GM12878 (cell line): ENCODE data around the gene NCR2. TPM values are rescaled to one million over a fixed set of nuclear protein-coding genes. Genes with fewer than 3 reads are reported as not detected.

Experiments used
- CEBPB ChIP-seq, 2 experiments: fragments of 150-350 bp in 1 of 2; IDR thresholded peaks; 2 replicates each; pipeline ENCODE4 v1.6.1; 2012 to 2014; ENCODE audit warnings: low read depth in 2 of 2, low read length in 2 of 2, borderline replicate concordance in 1 of 2, inconsistent platforms in 1 of 2
- JUND ChIP-seq: IDR thresholded peaks from 2 replicates; pipeline ENCODE4 v1.6.1; 2012; ENCODE audit warnings: low read depth, mild to moderate bottlenecking, low read length, improper control_type of control experiment, moderate library complexity
- PAX8 ChIP-seq: fragments of 450-650 bp; IDR thresholded peaks from 2 replicates; pipeline ENCODE4 v1.6.1; 2017; ENCODE audit warnings: mild to moderate bottlenecking, moderate library complexity
- polyA plus RNA-seq, 11 experiments: library from polyadenylated mRNA; depleted of rRNA in 4 of 11; unstranded in 6 of 11; stranded (reverse) in 5 of 11; fragments of >200 nt; fragmentation: Nextera tagmentation in 4 of 11; fragmentation: Illumina TruSeq in 1 of 11; extraction: Ambion mirVana in 4 of 11; extraction: Trizol in 1 of 11; gene quantifications; 1 replicate in 1 of 11; 2 replicates in 10 of 11; pipeline versions ENCODE4 v1.2.1 to v1.2.3, GENCODE V29; 2011 to 2016; ENCODE audit warnings: inconsistent platforms in 2 of 11, missing spikeins in 2 of 11, low read depth in 1 of 11
- total RNA-seq, 4 experiments: library from RNA; depleted of rRNA in 3 of 4; stranded (reverse); fragments of >200 nt in 3 of 4; fragmentation: Illumina TruSeq in 1 of 4; extraction: Trizol in 1 of 4; gene quantifications; 2 replicates each; pipeline versions ENCODE4 v1.2.1 to v1.2.3, GENCODE V29; 2013 to 2021
- TF ChIP-seq, protein P1 (sequence below): IDR thresholded peaks from 2 replicates; pipeline ENCODE4 v1.6.1; 2012; ENCODE audit warnings: improper control_type of control experiment, low read depth, low read length; ENCODE audit not compliant: insufficient replicate concordance
- TF ChIP-seq, protein P2 (sequence below): fragments of 450-650 bp; IDR thresholded peaks from 2 replicates; pipeline ENCODE4 v1.6.1; 2017; ENCODE audit warnings: mild to moderate bottlenecking, moderate library complexity
- TF ChIP-seq, protein P3 (sequence below): IDR thresholded peaks from 2 replicates; pipeline ENCODE4 v1.6.1; 2011; ENCODE audit warnings: borderline replicate concordance, low read depth, mild to moderate bottlenecking, moderate library complexity, low read length; ENCODE audit not compliant: insufficient read depth, poor library complexity, severe bottlenecking
- TF ChIP-seq, protein P4 (sequence below): IDR thresholded peaks from 2 replicates; pipeline ENCODE4 v1.6.1; 2011; ENCODE audit warnings: borderline replicate concordance, low read depth, mild to moderate bottlenecking, moderate library complexity, mixed read lengths, low read length; ENCODE audit not compliant: insufficient read depth; ENCODE audit errors: extremely low read length
- TF ChIP-seq, protein P5 (sequence below): fragments of 450-650 bp; IDR thresholded peaks from 2 replicates; pipeline ENCODE4 v1.6.1; 2016; ENCODE audit warnings: mild to moderate bottlenecking
- TF ChIP-seq, protein P6 (sequence below): fragments of 450-650 bp; IDR thresholded peaks from 2 replicates; pipeline ENCODE4 v1.6.1; 2016; ENCODE audit warnings: mild to moderate bottlenecking, moderate library complexity, borderline replicate concordance

The NCR2 gene
- total and polyA plus RNA-seq, 10 of the 15 experiments (the other 5 are each of a cell fraction or from before 2014, with no cell fraction given): 0.21 to 0.53 TPM; not detected in 8

DNA sequence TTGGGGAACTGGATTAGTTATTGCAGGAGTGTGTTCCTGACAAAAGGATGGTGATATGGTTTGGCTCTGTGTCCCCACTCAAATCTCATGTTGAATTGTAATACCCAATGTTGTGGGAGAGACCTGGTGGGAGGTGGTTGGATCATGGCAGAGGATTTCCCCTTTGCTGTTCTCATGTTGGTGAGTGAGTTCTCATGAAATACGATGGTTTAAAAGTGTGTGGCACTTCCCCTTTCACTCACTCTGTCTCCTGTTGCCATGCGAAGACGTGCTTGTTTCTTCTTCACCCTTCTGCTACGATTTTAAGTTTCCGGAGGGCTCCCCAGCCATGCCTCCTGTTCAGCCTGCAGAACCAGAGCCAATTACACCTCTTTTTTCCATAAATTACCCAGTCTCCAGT lies 32.8 kb upstream of the NCR2 start (continued):
- TF ChIP-seq, protein P1, sequence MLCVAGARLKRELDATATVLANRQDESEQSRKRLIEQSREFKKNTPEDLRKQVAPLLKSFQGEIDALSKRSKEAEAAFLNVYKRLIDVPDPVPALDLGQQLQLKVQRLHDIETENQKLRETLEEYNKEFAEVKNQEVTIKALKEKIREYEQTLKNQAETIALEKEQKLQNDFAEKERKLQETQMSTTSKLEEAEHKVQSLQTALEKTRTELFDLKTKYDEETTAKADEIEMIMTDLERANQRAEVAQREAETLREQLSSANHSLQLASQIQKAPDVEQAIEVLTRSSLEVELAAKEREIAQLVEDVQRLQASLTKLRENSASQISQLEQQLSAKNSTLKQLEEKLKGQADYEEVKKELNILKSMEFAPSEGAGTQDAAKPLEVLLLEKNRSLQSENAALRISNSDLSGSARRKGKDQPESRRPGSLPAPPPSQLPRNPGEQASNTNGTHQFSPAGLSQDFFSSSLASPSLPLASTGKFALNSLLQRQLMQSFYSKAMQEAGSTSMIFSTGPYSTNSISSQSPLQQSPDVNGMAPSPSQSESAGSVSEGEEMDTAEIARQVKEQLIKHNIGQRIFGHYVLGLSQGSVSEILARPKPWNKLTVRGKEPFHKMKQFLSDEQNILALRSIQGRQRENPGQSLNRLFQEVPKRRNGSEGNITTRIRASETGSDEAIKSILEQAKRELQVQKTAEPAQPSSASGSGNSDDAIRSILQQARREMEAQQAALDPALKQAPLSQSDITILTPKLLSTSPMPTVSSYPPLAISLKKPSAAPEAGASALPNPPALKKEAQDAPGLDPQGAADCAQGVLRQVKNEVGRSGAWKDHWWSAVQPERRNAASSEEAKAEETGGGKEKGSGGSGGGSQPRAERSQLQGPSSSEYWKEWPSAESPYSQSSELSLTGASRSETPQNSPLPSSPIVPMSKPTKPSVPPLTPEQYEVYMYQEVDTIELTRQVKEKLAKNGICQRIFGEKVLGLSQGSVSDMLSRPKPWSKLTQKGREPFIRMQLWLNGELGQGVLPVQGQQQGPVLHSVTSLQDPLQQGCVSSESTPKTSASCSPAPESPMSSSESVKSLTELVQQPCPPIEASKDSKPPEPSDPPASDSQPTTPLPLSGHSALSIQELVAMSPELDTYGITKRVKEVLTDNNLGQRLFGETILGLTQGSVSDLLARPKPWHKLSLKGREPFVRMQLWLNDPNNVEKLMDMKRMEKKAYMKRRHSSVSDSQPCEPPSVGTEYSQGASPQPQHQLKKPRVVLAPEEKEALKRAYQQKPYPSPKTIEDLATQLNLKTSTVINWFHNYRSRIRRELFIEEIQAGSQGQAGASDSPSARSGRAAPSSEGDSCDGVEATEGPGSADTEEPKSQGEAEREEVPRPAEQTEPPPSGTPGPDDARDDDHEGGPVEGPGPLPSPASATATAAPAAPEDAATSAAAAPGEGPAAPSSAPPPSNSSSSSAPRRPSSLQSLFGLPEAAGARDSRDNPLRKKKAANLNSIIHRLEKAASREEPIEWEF: no peak
- TF ChIP-seq JUND (no peak), CEBPB (IDR thresholded peaks at IDR 0.05; ENCODE audit: borderline replicate concordance in 1 of 2, low read depth in 2 of 2, low read length in 2 of 2) (no peak), PAX8 (no peak)
- TF ChIP-seq, protein P2, sequence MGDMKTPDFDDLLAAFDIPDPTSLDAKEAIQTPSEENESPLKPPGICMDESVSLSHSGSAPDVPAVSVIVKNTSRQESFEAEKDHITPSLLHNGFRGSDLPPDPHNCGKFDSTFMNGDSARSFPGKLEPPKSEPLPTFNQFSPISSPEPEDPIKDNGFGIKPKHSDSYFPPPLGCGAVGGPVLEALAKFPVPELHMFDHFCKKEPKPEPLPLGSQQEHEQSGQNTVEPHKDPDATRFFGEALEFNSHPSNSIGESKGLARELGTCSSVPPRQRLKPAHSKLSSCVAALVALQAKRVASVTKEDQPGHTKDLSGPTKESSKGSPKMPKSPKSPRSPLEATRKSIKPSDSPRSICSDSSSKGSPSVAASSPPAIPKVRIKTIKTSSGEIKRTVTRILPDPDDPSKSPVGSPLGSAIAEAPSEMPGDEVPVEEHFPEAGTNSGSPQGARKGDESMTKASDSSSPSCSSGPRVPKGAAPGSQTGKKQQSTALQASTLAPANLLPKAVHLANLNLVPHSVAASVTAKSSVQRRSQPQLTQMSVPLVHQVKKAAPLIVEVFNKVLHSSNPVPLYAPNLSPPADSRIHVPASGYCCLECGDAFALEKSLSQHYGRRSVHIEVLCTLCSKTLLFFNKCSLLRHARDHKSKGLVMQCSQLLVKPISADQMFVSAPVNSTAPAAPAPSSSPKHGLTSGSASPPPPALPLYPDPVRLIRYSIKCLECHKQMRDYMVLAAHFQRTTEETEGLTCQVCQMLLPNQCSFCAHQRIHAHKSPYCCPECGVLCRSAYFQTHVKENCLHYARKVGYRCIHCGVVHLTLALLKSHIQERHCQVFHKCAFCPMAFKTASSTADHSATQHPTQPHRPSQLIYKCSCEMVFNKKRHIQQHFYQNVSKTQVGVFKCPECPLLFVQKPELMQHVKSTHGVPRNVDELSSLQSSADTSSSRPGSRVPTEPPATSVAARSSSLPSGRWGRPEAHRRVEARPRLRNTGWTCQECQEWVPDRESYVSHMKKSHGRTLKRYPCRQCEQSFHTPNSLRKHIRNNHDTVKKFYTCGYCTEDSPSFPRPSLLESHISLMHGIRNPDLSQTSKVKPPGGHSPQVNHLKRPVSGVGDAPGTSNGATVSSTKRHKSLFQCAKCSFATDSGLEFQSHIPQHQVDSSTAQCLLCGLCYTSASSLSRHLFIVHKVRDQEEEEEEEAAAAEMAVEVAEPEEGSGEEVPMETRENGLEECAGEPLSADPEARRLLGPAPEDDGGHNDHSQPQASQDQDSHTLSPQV: no peak
- TF ChIP-seq, protein P3, sequence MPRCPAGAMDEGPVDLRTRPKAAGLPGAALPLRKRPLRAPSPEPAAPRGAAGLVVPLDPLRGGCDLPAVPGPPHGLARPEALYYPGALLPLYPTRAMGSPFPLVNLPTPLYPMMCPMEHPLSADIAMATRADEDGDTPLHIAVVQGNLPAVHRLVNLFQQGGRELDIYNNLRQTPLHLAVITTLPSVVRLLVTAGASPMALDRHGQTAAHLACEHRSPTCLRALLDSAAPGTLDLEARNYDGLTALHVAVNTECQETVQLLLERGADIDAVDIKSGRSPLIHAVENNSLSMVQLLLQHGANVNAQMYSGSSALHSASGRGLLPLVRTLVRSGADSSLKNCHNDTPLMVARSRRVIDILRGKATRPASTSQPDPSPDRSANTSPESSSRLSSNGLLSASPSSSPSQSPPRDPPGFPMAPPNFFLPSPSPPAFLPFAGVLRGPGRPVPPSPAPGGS: peak; percentile 48
- TF ChIP-seq, protein P4, sequence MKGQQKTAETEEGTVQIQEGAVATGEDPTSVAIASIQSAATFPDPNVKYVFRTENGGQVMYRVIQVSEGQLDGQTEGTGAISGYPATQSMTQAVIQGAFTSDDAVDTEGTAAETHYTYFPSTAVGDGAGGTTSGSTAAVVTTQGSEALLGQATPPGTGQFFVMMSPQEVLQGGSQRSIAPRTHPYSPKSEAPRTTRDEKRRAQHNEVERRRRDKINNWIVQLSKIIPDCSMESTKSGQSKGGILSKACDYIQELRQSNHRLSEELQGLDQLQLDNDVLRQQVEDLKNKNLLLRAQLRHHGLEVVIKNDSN: no peak
- TF ChIP-seq, protein P5, sequence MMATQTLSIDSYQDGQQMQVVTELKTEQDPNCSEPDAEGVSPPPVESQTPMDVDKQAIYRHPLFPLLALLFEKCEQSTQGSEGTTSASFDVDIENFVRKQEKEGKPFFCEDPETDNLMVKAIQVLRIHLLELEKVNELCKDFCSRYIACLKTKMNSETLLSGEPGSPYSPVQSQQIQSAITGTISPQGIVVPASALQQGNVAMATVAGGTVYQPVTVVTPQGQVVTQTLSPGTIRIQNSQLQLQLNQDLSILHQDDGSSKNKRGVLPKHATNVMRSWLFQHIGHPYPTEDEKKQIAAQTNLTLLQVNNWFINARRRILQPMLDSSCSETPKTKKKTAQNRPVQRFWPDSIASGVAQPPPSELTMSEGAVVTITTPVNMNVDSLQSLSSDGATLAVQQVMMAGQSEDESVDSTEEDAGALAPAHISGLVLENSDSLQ: no peak; the same call in 1 of the 2 replicates
- TF ChIP-seq, protein P6, sequence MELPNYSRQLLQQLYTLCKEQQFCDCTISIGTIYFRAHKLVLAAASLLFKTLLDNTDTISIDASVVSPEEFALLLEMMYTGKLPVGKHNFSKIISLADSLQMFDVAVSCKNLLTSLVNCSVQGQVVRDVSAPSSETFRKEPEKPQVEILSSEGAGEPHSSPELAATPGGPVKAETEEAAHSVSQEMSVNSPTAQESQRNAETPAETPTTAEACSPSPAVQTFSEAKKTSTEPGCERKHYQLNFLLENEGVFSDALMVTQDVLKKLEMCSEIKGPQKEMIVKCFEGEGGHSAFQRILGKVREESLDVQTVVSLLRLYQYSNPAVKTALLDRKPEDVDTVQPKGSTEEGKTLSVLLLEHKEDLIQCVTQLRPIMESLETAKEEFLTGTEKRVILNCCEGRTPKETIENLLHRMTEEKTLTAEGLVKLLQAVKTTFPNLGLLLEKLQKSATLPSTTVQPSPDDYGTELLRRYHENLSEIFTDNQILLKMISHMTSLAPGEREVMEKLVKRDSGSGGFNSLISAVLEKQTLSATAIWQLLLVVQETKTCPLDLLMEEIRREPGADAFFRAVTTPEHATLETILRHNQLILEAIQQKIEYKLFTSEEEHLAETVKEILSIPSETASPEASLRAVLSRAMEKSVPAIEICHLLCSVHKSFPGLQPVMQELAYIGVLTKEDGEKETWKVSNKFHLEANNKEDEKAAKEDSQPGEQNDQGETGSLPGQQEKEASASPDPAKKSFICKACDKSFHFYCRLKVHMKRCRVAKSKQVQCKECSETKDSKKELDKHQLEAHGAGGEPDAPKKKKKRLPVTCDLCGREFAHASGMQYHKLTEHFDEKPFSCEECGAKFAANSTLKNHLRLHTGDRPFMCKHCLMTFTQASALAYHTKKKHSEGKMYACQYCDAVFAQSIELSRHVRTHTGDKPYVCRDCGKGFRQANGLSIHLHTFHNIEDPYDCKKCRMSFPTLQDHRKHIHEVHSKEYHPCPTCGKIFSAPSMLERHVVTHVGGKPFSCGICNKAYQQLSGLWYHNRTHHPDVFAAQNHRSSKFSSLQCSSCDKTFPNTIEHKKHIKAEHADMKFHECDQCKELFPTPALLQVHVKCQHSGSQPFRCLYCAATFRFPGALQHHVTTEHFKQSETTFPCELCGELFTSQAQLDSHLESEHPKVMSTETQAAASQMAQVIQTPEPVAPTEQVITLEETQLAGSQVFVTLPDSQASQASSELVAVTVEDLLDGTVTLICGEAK: no peak
